ENCODE measurements around the gene VSTM5. TPM values are rescaled to one million over a fixed set of nuclear protein-coding genes. Genes with fewer than 3 reads are reported as not detected.

Gene VSTM5
- total RNA-seq, result 0.41 TPM
- polyA plus RNA-seq (ENCODE audit: insufficient read depth, low read depth, low replicate concordance), result 1.8 TPM
- long read RNA-seq, donor 1, result 0 reads
- long read RNA-seq, donor 2, result 0 reads
- long read RNA-seq, donor 3, result 0 reads
- long read RNA-seq, donor 4, partial matches to known transcripts, result 0 of 1 reads
- long read RNA-seq, donor 4, other reads (novel, unspliced or antisense), result 0 of 1 reads
- long read RNA-seq, donor 5, result 0 reads
- long read RNA-seq, donor 6, result 0 reads
- long read RNA-seq, donor 7, result 0 reads
- long read RNA-seq, donor 8, result 0 reads
- long read RNA-seq, donor 9, result 0 reads
- long read RNA-seq, donor 10, partial matches to known transcripts, result 0 of 1 reads
- long read RNA-seq, donor 10, other reads (novel, unspliced or antisense), result 0 of 1 reads

- DNase-seq, result no peak
- Histone ChIP-seq H3K27me3 (ENCODE audit: control insufficient read depth, insufficient read depth, low read length) (no peaks in the 10 kb centered on the region), H3K4me3 (ENCODE audit: low read length in 3 of 3) (peak within 1 kb of the TSS; percentile 20 to 61 (median 28)), H3K9ac (ENCODE audit: low read length in 3 of 3) (no peak within 1 kb of the TSS), H3K36me3 (ENCODE audit: control insufficient read depth in 2 of 3, insufficient read depth in 3 of 3, low read length in 3 of 3) (no peaks in the 10 kb centered on the region), H3K9me3 (ENCODE audit: control insufficient read depth in 2 of 3, insufficient read depth in 1 of 3, low read length in 3 of 3) (no peaks in the 10 kb centered on the region), H3K4me1 (ENCODE audit: control insufficient read depth in 2 of 3, insufficient read depth in 2 of 3, low read depth in 1 of 3, low read length in 3 of 3) (no peaks in the 10 kb centered on the region), H3K27ac (ENCODE audit: low read depth in 2 of 2, low read length in 2 of 2) (peak within 1 kb of the TSS in 1 of 2 donors; percentile 7)
- no peak for FAIRE-seq
- TF ChIP-seq CTCF (IDR thresholded peaks at IDR 0.05; ENCODE audit: borderline replicate concordance, extremely low read depth, insufficient read depth), result no peak
- intact Hi-C loops (cut with DNase I), result no loop called here
These were observed at the start of gene VSTM5 for GRCh38 chr11:93850594-93851018. TSS of gene VSTM5 (minus strand) at chr11:93850618. CDS start at chr11:93850502, 116 bp downstream.

- TF ChIP-seq CTCF (IDR thresholded peaks at IDR 0.05; ENCODE audit: borderline replicate concordance, extremely low read depth, insufficient read depth), result peak; percentile 53
- no peaks in the 10 kb centered on the region for H3K27me3 ChIP-seq (ENCODE audit: control insufficient read depth, insufficient read depth, low read length)
- H3K4me1 ChIP-seq (ENCODE audit: control insufficient read depth in 2 of 3, insufficient read depth in 2 of 3, low read depth in 1 of 3, low read length in 3 of 3), result no peaks in the 10 kb centered on the region
- H3K27ac ChIP-seq (ENCODE audit: low read depth in 2 of 2, low read length in 2 of 2), result no peak overlapping the region
- no peak overlapping the region for H3K4me3 ChIP-seq (ENCODE audit: low read length in 3 of 3)
- no peaks in the 10 kb centered on the region for H3K36me3 ChIP-seq (ENCODE audit: control insufficient read depth in 2 of 3, insufficient read depth in 3 of 3, low read length in 3 of 3)
- H3K9ac ChIP-seq (ENCODE audit: low read length in 3 of 3), result no peak overlapping the region
- H3K9me3 ChIP-seq (ENCODE audit: control insufficient read depth in 2 of 3, insufficient read depth in 1 of 3, low read length in 3 of 3), result no peaks in the 10 kb centered on the region
- DNase-seq, result peak in 3 of 5 donors; percentile 39 to 85 (median 79)
- peak; percentile 68 for FAIRE-seq
- intact Hi-C loops (cut with DNase I), result loop anchor here (10.0 kb wide), 1 partner anchor 520 kb away; no protein-coding TSS in a partner anchor
These were observed 44.9 kb upstream of the VSTM5 start for GRCh38 chr11:93895106-93895862.

- TF ChIP-seq CTCF (IDR thresholded peaks at IDR 0.05; ENCODE audit: borderline replicate concordance, extremely low read depth, insufficient read depth), result no peak
- no peak for FAIRE-seq
- intact Hi-C loops (cut with DNase I), result loop anchor here (10.0 kb wide), 1 partner anchor 524 kb away; no protein-coding TSS in a partner anchor
These were observed 40.1 kb upstream of the VSTM5 start for GRCh38 chr11:93890391-93891051.

More at GRCh38 chr11:93890391-93891051, 40.1 kb upstream of the VSTM5 start:
- no peak for DNase-seq
- H3K4me3 ChIP-seq (ENCODE audit: low read length in 3 of 3), result no peak overlapping the region
- H3K9ac ChIP-seq (ENCODE audit: low read length in 3 of 3), result no peak overlapping the region
- H3K27ac ChIP-seq (ENCODE audit: low read depth in 2 of 2, low read length in 2 of 2), result no peak overlapping the region
- H3K36me3 ChIP-seq (ENCODE audit: control insufficient read depth in 2 of 3, insufficient read depth in 3 of 3, low read length in 3 of 3), result no peaks in the 10 kb centered on the region
- no peaks in the 10 kb centered on the region for H3K27me3 ChIP-seq (ENCODE audit: control insufficient read depth, insufficient read depth, low read length)
- no peaks in the 10 kb centered on the region for H3K9me3 ChIP-seq (ENCODE audit: control insufficient read depth in 2 of 3, insufficient read depth in 1 of 3, low read length in 3 of 3)
- peaks cover 0 to 3% (median 0%) of the 10 kb centered on the region in 3 donors for H3K4me1 ChIP-seq (ENCODE audit: control insufficient read depth in 2 of 3, insufficient read depth in 2 of 3, low read depth in 1 of 3, low read length in 3 of 3)

All from kidney (tissue), 22 donors.